A549 (cell line): ENCODE measurements around the gene AFAP1.

ENCODE experiments used
- CBX8 ChIP-seq: fragments of 200-600 bp; sonication (generic); IDR thresholded peaks from 2 replicates; pipeline ENCODE4 v1.6.1; 2016
- JUN ChIP-seq, 2 experiments: fragments of >200 bp; sonication (Bioruptor Twin); formaldehyde crosslinking; IDR thresholded peaks; 2 replicates in 1 of 2; 3 replicates in 1 of 2; pipeline ENCODE4 v1.6.1; 2016 to 2017
- JUNB ChIP-seq: fragments of >200 bp; sonication (Bioruptor Twin); formaldehyde crosslinking; IDR thresholded peaks from 2 replicates; pipeline ENCODE4 v1.6.1; 2016
- NPAS2 ChIP-seq: fragments of 250-450 bp; sonication (Bioruptor Pico); IDR thresholded peaks from 2 replicates; pipeline ENCODE4 v1.8.0; 2022; ENCODE audit warnings: mild to moderate bottlenecking, moderate library complexity, borderline replicate concordance
- NR3C1 ChIP-seq: fragments of >200 bp; sonication (Bioruptor Twin); formaldehyde crosslinking; IDR thresholded peaks from 3 replicates; pipeline ENCODE4 v1.6.1; 2017
- POLR2A ChIP-seq: IDR thresholded peaks from 2 replicates; pipeline ENCODE4 v1.6.1; 2012; ENCODE audit warnings: mild to moderate bottlenecking, low read length
- TF ChIP-seq, protein P1 (sequence below): fragments of 450-650 bp; IDR thresholded peaks from 2 replicates; pipeline ENCODE4 v1.6.1; 2014; ENCODE audit warnings: antibody characterized with exemption
- TF ChIP-seq, protein P2 (sequence below): fragments of >200 bp; sonication (Bioruptor Twin); formaldehyde crosslinking; IDR thresholded peaks from 3 replicates; pipeline ENCODE4 v1.5.1; 2016

GRCh38 chr4:7775396-7775795 lies 164.3 kb downstream of the AFAP1 start:
- TF ChIP-seq JUN (IDR thresholded peaks at IDR 0.05), result no peak
- TF ChIP-seq CBX8, result no peak
- TF ChIP-seq JUNB, result no peak
- TF ChIP-seq, protein P1, sequence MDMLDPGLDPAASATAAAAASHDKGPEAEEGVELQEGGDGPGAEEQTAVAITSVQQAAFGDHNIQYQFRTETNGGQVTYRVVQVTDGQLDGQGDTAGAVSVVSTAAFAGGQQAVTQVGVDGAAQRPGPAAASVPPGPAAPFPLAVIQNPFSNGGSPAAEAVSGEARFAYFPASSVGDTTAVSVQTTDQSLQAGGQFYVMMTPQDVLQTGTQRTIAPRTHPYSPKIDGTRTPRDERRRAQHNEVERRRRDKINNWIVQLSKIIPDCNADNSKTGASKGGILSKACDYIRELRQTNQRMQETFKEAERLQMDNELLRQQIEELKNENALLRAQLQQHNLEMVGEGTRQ, result no peak
- TF ChIP-seq, protein P2, sequence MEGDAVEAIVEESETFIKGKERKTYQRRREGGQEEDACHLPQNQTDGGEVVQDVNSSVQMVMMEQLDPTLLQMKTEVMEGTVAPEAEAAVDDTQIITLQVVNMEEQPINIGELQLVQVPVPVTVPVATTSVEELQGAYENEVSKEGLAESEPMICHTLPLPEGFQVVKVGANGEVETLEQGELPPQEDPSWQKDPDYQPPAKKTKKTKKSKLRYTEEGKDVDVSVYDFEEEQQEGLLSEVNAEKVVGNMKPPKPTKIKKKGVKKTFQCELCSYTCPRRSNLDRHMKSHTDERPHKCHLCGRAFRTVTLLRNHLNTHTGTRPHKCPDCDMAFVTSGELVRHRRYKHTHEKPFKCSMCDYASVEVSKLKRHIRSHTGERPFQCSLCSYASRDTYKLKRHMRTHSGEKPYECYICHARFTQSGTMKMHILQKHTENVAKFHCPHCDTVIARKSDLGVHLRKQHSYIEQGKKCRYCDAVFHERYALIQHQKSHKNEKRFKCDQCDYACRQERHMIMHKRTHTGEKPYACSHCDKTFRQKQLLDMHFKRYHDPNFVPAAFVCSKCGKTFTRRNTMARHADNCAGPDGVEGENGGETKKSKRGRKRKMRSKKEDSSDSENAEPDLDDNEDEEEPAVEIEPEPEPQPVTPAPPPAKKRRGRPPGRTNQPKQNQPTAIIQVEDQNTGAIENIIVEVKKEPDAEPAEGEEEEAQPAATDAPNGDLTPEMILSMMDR, result no peak
- TF ChIP-seq POLR2A, result no peak
- no peak for TF ChIP-seq NPAS2
- TF ChIP-seq NR3C1, result no peak
